Bronchial epithelial cell (primary cell): ENCODE data around the gene UFSP2. TPM values are rescaled to one million over a fixed set of nuclear protein-coding genes. Genes with fewer than 3 reads are reported as not detected.

Source experiments
- DNase-seq: peaks from one replicate; pipeline ENCODE4 v3.0.0-alpha.2; 2010; ENCODE audit warnings: low read depth
- FAIRE-seq: peaks from 2 replicates; lab custom pipeline; 2011; peaks lifted over from hg19 to GRCh38; lab: Jason Lieb, UNC
- H3K27me3 ChIP-seq: 2 replicates; pipeline ENCODE4 v1.5.1; 2011; ENCODE audit warnings: low read length; ENCODE audit not compliant: control insufficient read depth, insufficient read depth
- H3K36me3 ChIP-seq: 2 replicates; pipeline ENCODE4 v1.5.1; 2011; ENCODE audit warnings: low read length; ENCODE audit not compliant: control insufficient read depth, insufficient read depth
- H3K4me3 ChIP-seq: 2 replicates; pipeline ENCODE4 v1.5.1; 2011; ENCODE audit warnings: mild to moderate bottlenecking, low read depth, low read length, control low read depth
- CTCF ChIP-seq: IDR thresholded peaks from 2 replicates; pipeline ENCODE4 v1.5.1; 2011; ENCODE audit warnings: mild to moderate bottlenecking, moderate library complexity, low read length, control low read depth, inconsistent platforms; ENCODE audit not compliant: insufficient read depth, severe bottlenecking
- total RNA-seq: library from RNA; depleted of rRNA; stranded (reverse); fragments of >200 nt; gene quantifications from 2 replicates; pipeline ENCODE4 v1.2.1, GENCODE V29; 2014

The UFSP2 gene
- total RNA-seq, 1 donor from 2014 or later, result 29.2 TPM

GRCh38 chr4:185390941-185391340 is 34.8 kb downstream of the UFSP2 start:
- no peak overlapping the region for H3K4me3 ChIP-seq
- DNase-seq (no peak), FAIRE-seq (no peak)
- no peaks in the 10 kb centered on the region for H3K36me3 ChIP-seq
- H3K27me3 ChIP-seq, result no peaks in the 10 kb centered on the region
- TF ChIP-seq CTCF, result no peak

DNA sequence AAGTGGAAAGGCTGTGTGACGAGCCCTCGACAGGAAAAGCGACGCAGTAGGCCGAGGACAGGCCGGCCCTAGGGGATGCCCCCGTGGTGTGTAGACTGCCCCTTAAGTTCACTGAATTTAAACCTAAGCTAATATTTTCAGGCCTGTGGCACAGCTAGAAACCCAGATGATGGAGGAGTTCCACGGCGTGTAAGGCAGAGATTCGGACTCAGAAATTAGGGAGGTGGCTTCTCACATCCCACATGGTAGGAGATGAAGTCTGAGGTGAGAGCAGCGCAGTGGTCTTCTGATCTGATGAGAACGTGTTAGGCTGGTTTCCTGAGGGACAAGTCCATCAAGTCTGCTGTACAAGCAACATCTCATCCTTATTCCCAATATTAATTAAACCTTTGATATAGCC is 37.8 kb downstream of the UFSP2 start:
- Histone ChIP-seq H3K27me3 (no peaks in the 10 kb centered on the region), H3K36me3 (no peaks in the 10 kb centered on the region), H3K4me3 (no peak overlapping the region)
- FAIRE-seq (no peak), DNase-seq (no peak)
- no peak for TF ChIP-seq CTCF

GRCh38 chr4:185384930-185385331 is 40.8 kb downstream of the UFSP2 start:
- Histone ChIP-seq H3K27me3 (no peaks in the 10 kb centered on the region), H3K4me3 (no peak overlapping the region), H3K36me3 (no peaks in the 10 kb centered on the region)
- no peak for DNase-seq
- no peak for FAIRE-seq
- no peak for TF ChIP-seq CTCF

DNA sequence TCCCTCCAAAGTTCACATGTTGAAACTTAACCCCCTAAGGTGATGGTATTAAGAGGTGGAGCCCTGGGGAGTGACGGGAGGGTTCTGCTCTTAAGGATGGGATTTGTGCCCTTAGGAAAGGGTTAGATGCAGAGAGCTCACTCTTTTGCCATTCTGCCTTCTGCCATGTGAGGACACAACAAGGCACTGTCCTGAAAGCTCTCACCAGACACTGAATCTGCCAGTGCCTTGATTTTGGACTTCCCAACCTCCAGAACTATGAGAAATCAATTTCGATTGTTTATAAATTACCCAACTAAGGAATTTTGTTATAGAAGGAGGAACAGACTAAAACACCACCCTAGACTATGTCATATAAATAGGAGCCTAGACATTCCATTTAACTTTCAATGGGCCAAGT is 41.7 kb downstream of the UFSP2 start:
- H3K36me3 ChIP-seq, result no peaks in the 10 kb centered on the region
- TF ChIP-seq CTCF, result no peak
- no peaks in the 10 kb centered on the region for H3K27me3 ChIP-seq
- DNase-seq (no peak), FAIRE-seq (peak; percentile 58)
- no peak overlapping the region for H3K4me3 ChIP-seq

- H3K4me3 ChIP-seq, result no peak overlapping the region
- TF ChIP-seq CTCF, result no peak
- no peaks in the 10 kb centered on the region for H3K36me3 ChIP-seq
- FAIRE-seq, result peak; percentile 76
- no peaks in the 10 kb centered on the region for H3K27me3 ChIP-seq
- DNase-seq, result peak; percentile 77
Measured at GRCh38 chr4:185383451-185383850, 42.3 kb downstream of the UFSP2 start.

DNA sequence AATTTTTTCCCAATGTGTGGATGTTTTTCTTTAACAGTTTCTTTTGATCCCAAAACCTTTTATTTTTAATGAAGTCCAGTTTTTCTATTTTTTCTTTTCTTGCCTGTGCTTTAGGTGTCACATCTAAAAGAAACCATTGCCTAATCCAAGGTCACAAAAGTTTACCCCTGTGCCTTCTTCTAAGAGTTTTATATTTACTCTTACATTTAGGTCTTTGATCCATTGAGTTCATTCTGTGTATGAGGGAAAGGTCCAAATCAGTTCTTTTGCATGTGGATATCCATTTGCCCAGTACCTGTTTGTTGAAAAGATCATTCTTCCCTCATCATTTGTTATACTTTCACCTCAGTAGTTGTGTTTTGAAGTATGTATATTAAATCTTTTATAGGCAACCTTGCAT is 43.0 kb downstream of the UFSP2 start:
- FAIRE-seq (no peak), DNase-seq (no peak)
- no peaks in the 10 kb centered on the region for H3K36me3 ChIP-seq

More for the DNA sequence above, 43.0 kb downstream of the UFSP2 start:
- no peaks in the 10 kb centered on the region for H3K27me3 ChIP-seq
- H3K4me3 ChIP-seq, result no peak overlapping the region
- TF ChIP-seq CTCF, result no peak
